HEK293 (cell line): Measurements from ENCODE around the gene KLHDC8B.

Source experiments
- OSR2 ChIP-seq: fragments of 450-650 bp; formaldehyde crosslinking; IDR thresholded peaks from 2 replicates; pipeline ENCODE4 v1.5.1; 2016; ENCODE audit warnings: missing biosample characterization, missing genetic modification characterization
- ZBTB20 ChIP-seq: fragments of 450-650 bp; formaldehyde crosslinking; IDR thresholded peaks from 2 replicates; pipeline ENCODE4 v1.5.1; 2016; ENCODE audit warnings: missing biosample characterization, missing genetic modification characterization
- ZBTB26 ChIP-seq: fragments of 450-650 bp; formaldehyde crosslinking; optimal IDR thresholded peaks from 2 replicates; pipeline ENCODE3; 2016; ENCODE audit warnings: missing biosample characterization, mild to moderate bottlenecking, missing genetic modification characterization
- ZBTB8A ChIP-seq: fragments of 450-650 bp; formaldehyde crosslinking; IDR thresholded peaks from 2 replicates; pipeline ENCODE4 v1.5.1; 2016; ENCODE audit warnings: missing biosample characterization, missing genetic modification characterization
- ZNF335 ChIP-seq: fragments of 450-650 bp; formaldehyde crosslinking; conservative IDR thresholded peaks from 2 replicates; pipeline ENCODE4 v1.5.1; 2016; ENCODE audit warnings: missing biosample characterization, missing genetic modification characterization
- ZNF626 ChIP-seq: fragments of 450-650 bp; sonication (Bioruptor Pico); formaldehyde crosslinking; IDR thresholded peaks from 2 replicates; pipeline ENCODE4 v1.5.1; 2018; ENCODE audit warnings: missing biosample characterization, missing genetic modification characterization, inconsistent platforms
- TF ChIP-seq, protein P1 (sequence below): fragments of 450-650 bp; formaldehyde crosslinking; IDR thresholded peaks from 2 replicates; pipeline ENCODE4 v1.5.1; 2016; ENCODE audit warnings: missing biosample characterization, missing genetic modification characterization

DNA sequence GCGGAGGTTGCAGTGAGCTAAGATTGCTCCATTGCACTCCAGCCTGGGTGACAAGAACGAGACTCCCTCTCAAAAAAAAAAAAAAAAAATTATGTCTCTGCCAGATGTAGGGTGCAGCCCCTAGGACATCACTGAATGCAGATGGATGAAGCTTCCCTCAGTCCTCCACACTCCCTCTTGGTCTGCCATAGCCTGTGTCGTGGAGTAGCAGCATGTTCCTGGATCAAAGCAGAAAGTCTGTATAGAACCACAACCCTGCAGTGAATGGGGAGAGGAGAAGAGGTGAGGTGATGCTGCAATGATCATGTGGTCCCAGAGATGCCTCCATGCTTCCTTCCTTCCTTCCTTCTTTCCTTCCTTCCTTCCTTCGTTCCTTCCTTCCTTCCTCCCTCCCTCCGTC is 23.2 kb upstream of the KLHDC8B start:
- TF ChIP-seq ZNF335 (tag by site-specific recombination) (no peak), ZBTB8A (tag by site-specific recombination) (no peak), OSR2 (tag by site-specific recombination) (no peak), ZBTB26 (no peak), ZBTB20 (tag by site-specific recombination) (no peak), ZNF626 (tag by site-specific recombination) (no peak)
- TF ChIP-seq, protein P1, sequence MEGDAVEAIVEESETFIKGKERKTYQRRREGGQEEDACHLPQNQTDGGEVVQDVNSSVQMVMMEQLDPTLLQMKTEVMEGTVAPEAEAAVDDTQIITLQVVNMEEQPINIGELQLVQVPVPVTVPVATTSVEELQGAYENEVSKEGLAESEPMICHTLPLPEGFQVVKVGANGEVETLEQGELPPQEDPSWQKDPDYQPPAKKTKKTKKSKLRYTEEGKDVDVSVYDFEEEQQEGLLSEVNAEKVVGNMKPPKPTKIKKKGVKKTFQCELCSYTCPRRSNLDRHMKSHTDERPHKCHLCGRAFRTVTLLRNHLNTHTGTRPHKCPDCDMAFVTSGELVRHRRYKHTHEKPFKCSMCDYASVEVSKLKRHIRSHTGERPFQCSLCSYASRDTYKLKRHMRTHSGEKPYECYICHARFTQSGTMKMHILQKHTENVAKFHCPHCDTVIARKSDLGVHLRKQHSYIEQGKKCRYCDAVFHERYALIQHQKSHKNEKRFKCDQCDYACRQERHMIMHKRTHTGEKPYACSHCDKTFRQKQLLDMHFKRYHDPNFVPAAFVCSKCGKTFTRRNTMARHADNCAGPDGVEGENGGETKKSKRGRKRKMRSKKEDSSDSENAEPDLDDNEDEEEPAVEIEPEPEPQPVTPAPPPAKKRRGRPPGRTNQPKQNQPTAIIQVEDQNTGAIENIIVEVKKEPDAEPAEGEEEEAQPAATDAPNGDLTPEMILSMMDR (tag by site-specific recombination): no peak
